RWPE2 (cell line): ENCODE measurements around the gene PKNOX2.

ENCODE experiments used
- ATAC-seq: fragments of 200-7000 bp; cut with Tn5 transposase; 3 replicates; pipeline ENCODE4 v1.9.1; 2021; ENCODE audit warnings: low read depth
- DNase-seq: peaks from one replicate; pipeline ENCODE4 v3.0.0-alpha.2; 2020; ENCODE audit warnings: low spot score
- H3K27ac ChIP-seq: fragments of 450-650 bp; 2 replicates; pipeline ENCODE4 v1.5.1; 2017; ENCODE audit warnings: mild to moderate bottlenecking; ENCODE audit not compliant: poor library complexity, severe bottlenecking
- H3K27me3 ChIP-seq: fragments of 250-450 bp; sonication (Bioruptor Pico); 2 replicates; pipeline ENCODE4 v1.5.1; 2021; ENCODE audit warnings: mild to moderate bottlenecking, moderate library complexity; ENCODE audit not compliant: insufficient read depth, poor library complexity, severe bottlenecking
- H3K36me3 ChIP-seq: fragments of 250-450 bp; sonication (Bioruptor Pico); 2 replicates; pipeline ENCODE4 v1.5.1; 2020; ENCODE audit warnings: low read depth, mild to moderate bottlenecking, moderate library complexity
- H3K4me1 ChIP-seq: fragments of 250-450 bp; sonication (Bioruptor Pico); 2 replicates; pipeline ENCODE4 v1.5.1; 2021; ENCODE audit warnings: mild to moderate bottlenecking, moderate library complexity; ENCODE audit not compliant: insufficient read depth, poor library complexity, severe bottlenecking
- H3K4me3 ChIP-seq: fragments of 250-450 bp; sonication (Bioruptor Pico); 2 replicates; pipeline ENCODE4 v1.5.1; 2021; ENCODE audit warnings: mild to moderate bottlenecking, moderate library complexity; ENCODE audit not compliant: severe bottlenecking
- H3K9me3 ChIP-seq: fragments of 250-450 bp; sonication (Bioruptor Pico); 2 replicates; pipeline ENCODE4 v1.5.1; 2021; ENCODE audit warnings: mild to moderate bottlenecking, moderate library complexity; ENCODE audit not compliant: severe bottlenecking
- TF ChIP-seq, protein P1 (sequence below): fragments of 450-650 bp; IDR thresholded peaks from one replicate; pipeline ENCODE4 v1.5.1; 2017; ENCODE audit warnings: mild to moderate bottlenecking, moderate library complexity; ENCODE audit not compliant: poor library complexity, severe bottlenecking

PKNOX2 gene

DNA sequence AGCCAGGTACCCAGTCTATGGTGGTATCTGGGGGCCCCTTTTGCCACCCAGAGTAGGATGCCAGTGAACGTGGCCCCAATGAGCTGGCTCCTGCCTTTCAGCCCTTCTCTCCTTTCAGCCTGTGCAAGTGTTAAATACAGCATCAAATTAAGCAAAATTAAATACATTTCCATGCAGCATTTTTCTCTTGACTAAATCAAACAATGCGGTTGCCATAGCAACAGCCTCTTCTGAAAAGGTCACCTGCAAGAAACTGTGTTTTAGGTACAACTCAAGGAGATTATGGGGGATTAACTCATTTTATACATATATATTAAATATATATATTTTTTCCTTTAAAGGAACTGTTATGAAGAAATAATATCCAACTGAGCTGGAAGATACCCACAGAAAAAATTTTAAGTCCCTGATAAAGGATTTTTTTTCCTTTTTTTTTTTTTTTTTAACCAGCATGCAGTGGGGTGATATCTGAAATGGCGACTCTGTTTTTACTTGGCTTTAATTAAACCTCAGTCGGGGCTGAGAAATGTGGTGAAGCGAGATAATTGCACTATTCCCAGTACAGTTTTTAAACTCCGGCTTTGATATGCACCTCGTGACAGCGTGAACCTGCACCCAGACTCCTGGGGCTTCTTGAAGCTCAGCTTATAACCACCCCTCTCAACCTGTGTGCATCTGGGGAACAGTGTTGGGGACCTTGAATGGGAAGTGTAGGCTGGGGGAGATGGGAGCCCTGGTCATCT, 115.3 kb downstream of the PKNOX2 start:
- TF ChIP-seq, protein P1, sequence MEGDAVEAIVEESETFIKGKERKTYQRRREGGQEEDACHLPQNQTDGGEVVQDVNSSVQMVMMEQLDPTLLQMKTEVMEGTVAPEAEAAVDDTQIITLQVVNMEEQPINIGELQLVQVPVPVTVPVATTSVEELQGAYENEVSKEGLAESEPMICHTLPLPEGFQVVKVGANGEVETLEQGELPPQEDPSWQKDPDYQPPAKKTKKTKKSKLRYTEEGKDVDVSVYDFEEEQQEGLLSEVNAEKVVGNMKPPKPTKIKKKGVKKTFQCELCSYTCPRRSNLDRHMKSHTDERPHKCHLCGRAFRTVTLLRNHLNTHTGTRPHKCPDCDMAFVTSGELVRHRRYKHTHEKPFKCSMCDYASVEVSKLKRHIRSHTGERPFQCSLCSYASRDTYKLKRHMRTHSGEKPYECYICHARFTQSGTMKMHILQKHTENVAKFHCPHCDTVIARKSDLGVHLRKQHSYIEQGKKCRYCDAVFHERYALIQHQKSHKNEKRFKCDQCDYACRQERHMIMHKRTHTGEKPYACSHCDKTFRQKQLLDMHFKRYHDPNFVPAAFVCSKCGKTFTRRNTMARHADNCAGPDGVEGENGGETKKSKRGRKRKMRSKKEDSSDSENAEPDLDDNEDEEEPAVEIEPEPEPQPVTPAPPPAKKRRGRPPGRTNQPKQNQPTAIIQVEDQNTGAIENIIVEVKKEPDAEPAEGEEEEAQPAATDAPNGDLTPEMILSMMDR = no peak
- no peak for DNase-seq

DNA sequence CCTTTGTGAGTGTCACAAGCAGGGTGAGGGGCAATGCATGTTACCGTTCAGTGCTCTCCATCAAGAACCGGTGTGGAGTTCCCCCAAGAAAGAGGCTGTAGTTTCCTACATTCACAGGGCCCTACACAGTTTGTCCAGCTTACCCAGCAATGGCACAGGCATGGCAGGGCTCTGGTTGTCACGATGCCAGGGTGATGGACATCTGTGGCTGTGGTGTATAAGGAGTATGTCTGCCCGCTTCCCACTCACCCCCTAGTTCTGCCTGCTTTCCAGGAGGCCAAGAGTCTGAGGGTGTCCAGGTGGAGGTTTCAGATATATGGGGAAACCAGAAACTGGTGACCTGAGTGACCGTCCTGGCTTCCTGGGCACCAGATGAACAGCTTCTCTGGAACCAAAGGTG, 116.1 kb downstream of the PKNOX2 start:
- no peak for DNase-seq
- no peak overlapping the region for H3K27ac ChIP-seq
- H3K4me3 ChIP-seq = no peak overlapping the region
- H3K27me3 ChIP-seq = no peaks in the 10 kb centered on the region
- ATAC-seq = no peak
- no peaks in the 10 kb centered on the region for H3K4me1 ChIP-seq
- H3K9me3 ChIP-seq = no peaks in the 10 kb centered on the region
- TF ChIP-seq, protein P1 = no peak
- no peaks in the 10 kb centered on the region for H3K36me3 ChIP-seq

More for the DNA sequence above, 115.3 kb downstream of the PKNOX2 start:
- H3K4me3 ChIP-seq = no peak overlapping the region
- no peaks in the 10 kb centered on the region for H3K36me3 ChIP-seq
- ATAC-seq = no peak
- no peaks in the 10 kb centered on the region for H3K27me3 ChIP-seq
- no peaks in the 10 kb centered on the region for H3K4me1 ChIP-seq
- H3K9me3 ChIP-seq = no peaks in the 10 kb centered on the region
- H3K27ac ChIP-seq = no peak overlapping the region

DNA sequence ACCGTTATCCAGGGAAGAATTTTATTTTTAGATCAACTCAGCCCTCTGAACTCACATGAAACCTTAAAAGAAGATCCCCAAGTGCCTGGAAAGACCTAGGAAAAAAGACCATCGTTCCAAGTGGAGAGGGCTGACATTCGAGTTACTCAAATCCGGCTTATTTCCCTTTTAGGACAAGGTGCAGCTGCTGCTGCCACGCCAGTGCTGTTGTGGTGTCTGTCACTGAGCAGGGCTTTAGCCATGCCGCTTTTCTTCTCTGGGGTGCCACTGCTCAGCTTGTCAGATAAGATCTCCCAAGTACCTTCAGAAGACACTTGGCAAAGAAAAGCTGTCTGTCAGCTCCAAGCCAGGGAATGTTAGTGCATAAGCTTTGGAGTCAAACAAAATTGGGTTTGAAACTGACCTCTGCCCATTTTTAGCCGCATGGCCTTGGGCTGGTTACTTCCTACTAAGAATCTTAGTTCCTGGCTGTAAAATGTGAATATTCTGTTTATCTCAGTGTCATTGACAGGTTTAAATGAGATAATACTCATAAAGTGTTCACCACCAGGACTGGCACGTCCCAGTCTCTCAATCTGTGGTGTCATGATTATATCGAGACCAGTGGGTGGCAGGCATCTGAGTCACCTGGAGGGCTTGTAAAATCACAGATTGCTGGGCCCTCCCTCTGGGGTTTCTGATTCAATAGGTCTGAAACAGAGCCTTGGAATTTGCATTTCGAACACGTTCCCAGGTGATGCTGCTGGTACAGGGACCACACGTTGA, 117.5 kb downstream of the PKNOX2 start:
- ATAC-seq (no peak; the same call in 2 of the 3 replicates), DNase-seq (no peak)
- Histone ChIP-seq H3K9me3 (no peaks in the 10 kb centered on the region), H3K4me1 (no peaks in the 10 kb centered on the region), H3K27me3 (no peaks in the 10 kb centered on the region), H3K36me3 (no peaks in the 10 kb centered on the region), H3K4me3 (no peak overlapping the region), H3K27ac (no peak overlapping the region)
- TF ChIP-seq, protein P1 = no peak

DNA sequence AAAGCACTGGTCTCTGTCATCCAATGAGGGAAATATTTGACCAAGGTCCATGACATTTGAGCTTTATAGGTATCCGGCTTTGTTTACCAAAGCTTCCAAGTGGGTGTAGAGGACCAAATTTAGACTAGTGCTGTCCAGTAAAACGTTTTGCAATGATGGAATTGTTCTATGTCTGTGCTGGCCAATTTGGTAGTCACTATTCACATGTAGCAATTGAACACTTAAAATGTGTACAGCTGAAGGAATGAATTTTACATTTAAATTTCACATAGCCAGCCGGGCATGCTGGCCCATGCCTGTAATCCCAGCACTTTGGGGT, 118.0 kb downstream of the PKNOX2 start:
- no peaks in the 10 kb centered on the region for H3K36me3 ChIP-seq
- ATAC-seq (no peak), DNase-seq (no peak)
- H3K9me3 ChIP-seq = no peaks in the 10 kb centered on the region
- no peaks in the 10 kb centered on the region for H3K27me3 ChIP-seq
- H3K4me3 ChIP-seq = no peak overlapping the region
- H3K4me1 ChIP-seq = no peaks in the 10 kb centered on the region
- TF ChIP-seq, protein P1 = no peak
- no peak overlapping the region for H3K27ac ChIP-seq
